Naive thymus-derived CD4-positive, alpha-beta T cell (primary cell): Measurements from ENCODE around the gene TMEM233. TPM values are rescaled to one million over a fixed set of nuclear protein-coding genes. Genes with fewer than 3 reads are reported as not detected.
"Not testable (repeated sequence)": the region's sequence is repeated elsewhere in the genome, so short reads cannot be mapped to it uniquely, and the experiment has no call there.

Experiments used
- ATAC-seq: fragments of 150-1000 bp; cut with Tn5 transposase; 2 replicates; pipeline ENCODE4 v1.10.0; 2021; ENCODE audit warnings: mild to moderate bottlenecking, moderate library complexity
- CTCF ChIA-PET: fragments of 350-600 bp; sonication (Branson Sonifier 250); formaldehyde crosslinking; loops from one replicate; lab custom pipeline; 2021; ENCODE audit warnings: antibody characterized with exemption; lab: Charles Lee
- POLR2A ChIA-PET: fragments of 350-600 bp; sonication (Branson Sonifier 250); formaldehyde crosslinking; loops from one replicate; lab custom pipeline; 2021; ENCODE audit warnings: antibody characterized with exemption, inconsistent platforms; lab: Charles Lee
- DNase-seq, 9 donors: peaks; one replicate each; pipeline versions ENCODE4 v3.0.0 to v3.0.0-alpha.2; 2020 to 2022; ENCODE audit warnings: mixed read lengths in 1 of 9
- H3K27ac ChIP-seq: one replicate; pipeline ENCODE4 v1.7.0; 2013; ENCODE audit warnings: mild to moderate bottlenecking, low read depth, low read length, moderate library complexity
- H3K27me3 ChIP-seq, 2 donors: one replicate each; pipeline ENCODE4 v1.7.0; 2013; ENCODE audit warnings: low read length in 2 of 2, mild to moderate bottlenecking in 2 of 2, moderate library complexity in 2 of 2; ENCODE audit not compliant: control insufficient read depth in 2 of 2, insufficient read depth in 2 of 2
- H3K36me3 ChIP-seq, 3 experiments: 1 replicate in 2 of 3; 2 replicates in 1 of 3; pipeline ENCODE4 v1.7.0; 2013; ENCODE audit warnings: low read length in 3 of 3, mild to moderate bottlenecking in 3 of 3, moderate library complexity in 1 of 3; ENCODE audit not compliant: insufficient read depth in 3 of 3, control insufficient read depth in 2 of 3
- H3K4me1 ChIP-seq, 2 donors: one replicate each; pipeline ENCODE4 v1.7.0; 2013; ENCODE audit warnings: low read length in 2 of 2, mild to moderate bottlenecking in 2 of 2, moderate library complexity in 1 of 2; ENCODE audit not compliant: control insufficient read depth in 2 of 2, insufficient read depth in 2 of 2
- H3K4me3 ChIP-seq: 2 replicates; pipeline ENCODE4 v1.7.0; 2013; ENCODE audit warnings: mild to moderate bottlenecking, low read length
- H3K9me3 ChIP-seq, 3 experiments: 1 replicate in 2 of 3; 2 replicates in 1 of 3; pipeline ENCODE4 v1.7.0; 2013; ENCODE audit warnings: low read length in 3 of 3; ENCODE audit not compliant: control insufficient read depth in 2 of 3
- H3K27ac Mint-ChIP-seq, 9 donors: one replicate each; pipeline ENCODE4 v1.8.0; 2020 to 2022; ENCODE audit warnings: mixed read lengths in 9 of 9, mild to moderate bottlenecking in 8 of 9, moderate library complexity in 5 of 9, inconsistent platforms in 2 of 9
- H3K27me3 Mint-ChIP-seq, 5 donors: one replicate each; pipeline ENCODE4 v1.8.0; 2021 to 2022; ENCODE audit warnings: mixed read lengths in 5 of 5, mild to moderate bottlenecking in 1 of 5
- H3K36me3 Mint-ChIP-seq, 5 donors: one replicate each; pipeline ENCODE4 v1.8.0; 2020 to 2022; ENCODE audit warnings: mixed read lengths in 5 of 5, mild to moderate bottlenecking in 3 of 5, inconsistent platforms in 1 of 5
- H3K4me1 Mint-ChIP-seq, 7 donors: one replicate each; pipeline ENCODE4 v1.8.0; 2020 to 2022; ENCODE audit warnings: mixed read lengths in 7 of 7, mild to moderate bottlenecking in 3 of 7, inconsistent platforms in 1 of 7
- H3K4me3 Mint-ChIP-seq, 10 donors: one replicate each; pipeline ENCODE4 v1.8.0; 2020 to 2022; ENCODE audit warnings: mild to moderate bottlenecking in 10 of 10, mixed read lengths in 10 of 10, moderate library complexity in 6 of 10, inconsistent platforms in 2 of 10
- H3K9me3 Mint-ChIP-seq, 11 donors: one replicate each; pipeline ENCODE4 v1.8.0; 2020 to 2022; ENCODE audit warnings: mixed read lengths in 11 of 11, mild to moderate bottlenecking in 4 of 11, inconsistent platforms in 1 of 11, moderate library complexity in 1 of 11
- intact Hi-C, 2 donors: fragments of 100-400 bp; cut with micrococcal nuclease; formaldehyde crosslinking; loops; one replicate each; pipeline ENCODE4 v1.15.1; 2023
- polyA plus RNA-seq, 2 donors: library from polyadenylated mRNA; unstranded; fragments of 300-500 nt; fragmentation: Illumina TruSeq; gene quantifications; one replicate each; pipeline ENCODE4 v1.2.3, GENCODE V29; 2021
- total RNA-seq, 6 experiments: library from RNA in 5 of 6; stranded (reverse) in 5 of 6; gene quantifications; 1 replicate in 5 of 6; 2 replicates in 1 of 6; pipeline ENCODE4 v1.2.3 and lab custom pipeline; 2021 to 2026

Gene TMEM233
- total and polyA plus RNA-seq, 7 experiments from 2014 or later = not detected

- Mint-ChIP-seq H3K4me1 (peaks cover 0 to 3% (median 0%) of the 10 kb centered on the region in 7 donors), H3K27ac (no peak overlapping the region), H3K9me3 (peaks cover 0 to 5% (median 0%) of the 10 kb centered on the region in 11 donors), H3K36me3 (no peaks in the 10 kb centered on the region), H3K4me3 (no peak overlapping the region), H3K27me3 (peaks cover 6 to 26% (median 21%) of the 10 kb centered on the region in 5 donors)
- Histone ChIP-seq H3K9me3 (no peaks in the 10 kb centered on the region), H3K27ac (no peak overlapping the region), H3K27me3 (no peaks in the 10 kb centered on the region), H3K36me3 (no peaks in the 10 kb centered on the region), H3K4me3 (no peak overlapping the region), H3K4me1 (no peaks in the 10 kb centered on the region)
- ATAC-seq (no peak), DNase-seq (no peak)
- ChIA-PET CTCF (no interaction called here), POLR2A (no interaction called here)
- intact Hi-C loops = no loop called here
Observed at GRCh38 chr12:119645535-119646059, 52.0 kb downstream of the TMEM233 start.

GRCh38 chr12:119649202-119649808 lies 55.7 kb downstream of the TMEM233 start:
- H3K4me3 Mint-ChIP-seq = no peak overlapping the region
- H3K9me3 Mint-ChIP-seq = peaks cover 0 to 25% (median 12%) of the 10 kb centered on the region in 11 donors
- H3K36me3 Mint-ChIP-seq = peaks cover 0 to 7% (median 3%) of the 10 kb centered on the region in 5 donors
- ChIA-PET POLR2A (no interaction called here), CTCF (interaction anchor here (1.5 to 2.0 kb wide), 2 partner anchors 16 to 19 kb away, joined by 5 read pairs; partner anchors contain the start of gene PRKAB1)
- no peak overlapping the region for H3K4me3 ChIP-seq
- peaks cover 5 to 12% (median 9%) of the 10 kb centered on the region in 5 donors for H3K27me3 Mint-ChIP-seq
- intact Hi-C loops = loop anchor here in 1 of 2 donors (1.0 kb wide), 1 partner anchor 18 kb away; no protein-coding TSS in a partner anchor
- no peaks in the 10 kb centered on the region for H3K36me3 ChIP-seq
- ATAC-seq (no peak), DNase-seq (no peak)
- no peaks in the 10 kb centered on the region for H3K4me1 ChIP-seq
- no peak overlapping the region for H3K27ac Mint-ChIP-seq
- H3K27me3 ChIP-seq = no peaks in the 10 kb centered on the region
- peaks cover 0 to 10% (median 0%) of the 10 kb centered on the region in 3 experiments for H3K9me3 ChIP-seq
- peaks cover 0 to 3% (median 0%) of the 10 kb centered on the region in 7 donors for H3K4me1 Mint-ChIP-seq
- no peak overlapping the region for H3K27ac ChIP-seq

- no peak overlapping the region for H3K27ac ChIP-seq
- H3K4me1 ChIP-seq = no peaks in the 10 kb centered on the region
- intact Hi-C loops = no loop called here
- Mint-ChIP-seq H3K27me3 (peaks cover 0 to 10% (median 9%) of the 10 kb centered on the region in 5 donors), H3K27ac (no peak overlapping the region), H3K9me3 (peaks cover 0 to 28% (median 13%) of the 10 kb centered on the region in 11 donors), H3K4me1 (peaks cover 0 to 3% (median 0%) of the 10 kb centered on the region in 7 donors), H3K36me3 (peaks cover 0 to 7% (median 4%) of the 10 kb centered on the region in 5 donors), H3K4me3 (no peak overlapping the region)
- no peaks in the 10 kb centered on the region for H3K36me3 ChIP-seq
- ATAC-seq (no peak), DNase-seq (no peak)
- no peaks in the 10 kb centered on the region for H3K27me3 ChIP-seq
- CTCF ChIA-PET = no interaction called here
- H3K4me3 ChIP-seq = no peak overlapping the region
- POLR2A ChIA-PET = no interaction called here
- peaks cover 0 to 10% (median 0%) of the 10 kb centered on the region in 3 experiments for H3K9me3 ChIP-seq
Observed at GRCh38 chr12:119652665-119653064, 59.1 kb downstream of the TMEM233 start.

GRCh38 chr12:119657001-119657400 lies 63.4 kb downstream of the TMEM233 start:
- H3K4me1 ChIP-seq, H3K36me3 ChIP-seq, DNase-seq, H3K4me3 ChIP-seq, ATAC-seq, H3K27ac Mint-ChIP-seq, POLR2A ChIA-PET, H3K27me3 ChIP-seq, H3K27ac ChIP-seq, H3K27me3 Mint-ChIP-seq, intact Hi-C loops, H3K36me3 Mint-ChIP-seq, H3K4me1 Mint-ChIP-seq, H3K9me3 ChIP-seq, H3K4me3 Mint-ChIP-seq: not testable (repeated sequence)
- CTCF ChIA-PET = interaction anchor here (0.7 kb wide), 1 partner anchor 76 kb away, joined by 7 read pairs; no protein-coding TSS in a partner anchor
- H3K9me3 Mint-ChIP-seq = peaks cover 0 to 26% (median 13%) of the 10 kb centered on the region in 11 donors

- POLR2A ChIA-PET, DNase-seq, H3K4me3 ChIP-seq, H3K4me1 ChIP-seq, ATAC-seq, H3K36me3 Mint-ChIP-seq, H3K27me3 ChIP-seq, H3K9me3 ChIP-seq, H3K27ac Mint-ChIP-seq, H3K4me1 Mint-ChIP-seq, H3K27ac ChIP-seq, H3K4me3 Mint-ChIP-seq, H3K36me3 ChIP-seq: not testable (repeated sequence)
- intact Hi-C loops = loop anchor here (2.0 kb wide), 2 partner anchors 213 to 1253 kb away; no protein-coding TSS in a partner anchor
- CTCF ChIA-PET = interaction anchor here (0.5 kb wide), 1 partner anchor 203 kb away, joined by 4 read pairs; no protein-coding TSS in a partner anchor
- Mint-ChIP-seq H3K27me3 (peaks cover 0 to 13% (median 5%) of the 10 kb centered on the region in 5 donors), H3K9me3 (peaks cover 0 to 14% (median 8%) of the 10 kb centered on the region in 11 donors)
Observed at GRCh38 chr12:119658166-119658565, 64.6 kb downstream of the TMEM233 start.

- no peaks in the 10 kb centered on the region for H3K36me3 Mint-ChIP-seq
- ATAC-seq (peak; percentile 86), DNase-seq (peak in 6 of 9 donors; percentile 16 to 53 (median 46))
- peaks cover 0 to 2% (median under 1%) of the 10 kb centered on the region in 11 donors for H3K9me3 Mint-ChIP-seq
- H3K27me3 Mint-ChIP-seq = peaks cover 0 to 13% (median 5%) of the 10 kb centered on the region in 5 donors
- Histone ChIP-seq H3K27ac (no peak overlapping the region), H3K9me3 (no peaks in the 10 kb centered on the region), H3K4me1 (no peaks in the 10 kb centered on the region), H3K4me3 (no peak overlapping the region), H3K27me3 (no peaks in the 10 kb centered on the region), H3K36me3 (no peaks in the 10 kb centered on the region)
- ChIA-PET POLR2A (interaction anchor here (1.5 kb wide), 1 partner anchor 8 kb away, joined by 3 read pairs; the partner anchor contains the start of gene PRKAB1), CTCF (interaction anchor here (0.7 kb wide), 1 partner anchor 37 kb away, joined by 3 read pairs; no protein-coding TSS in a partner anchor)
- no peak overlapping the region for H3K27ac Mint-ChIP-seq
- H3K4me1 Mint-ChIP-seq = peaks cover 0 to 10% (median 0%) of the 10 kb centered on the region in 7 donors
- H3K4me3 Mint-ChIP-seq = no peak overlapping the region
- intact Hi-C loops = loop anchor here (1.0 to 2.0 kb wide), 3 partner anchors 8 to 1255 kb away; no protein-coding TSS in a partner anchor
Observed at GRCh38 chr12:119659289-119659897, 65.8 kb downstream of the TMEM233 start.
